GM20000 (cell line): ENCODE measurements around the gene DPM2.

Source experiments
- DNase-seq: peaks from one replicate; pipeline ENCODE4 v3.0.0; 2012; ENCODE audit warnings: low spot score
- CTCF ChIP-seq: IDR thresholded peaks from 2 replicates; pipeline ENCODE4 v1.5.1; 2012; ENCODE audit warnings: mild to moderate bottlenecking, control low read depth; ENCODE audit errors: extremely low read depth, missing control alignments

DPM2 gene

GRCh38 chr9:127953154-127953553 lies 15.5 kb upstream of the DPM2 start:
- no peak for TF ChIP-seq CTCF
- no peak for DNase-seq

GRCh38 chr9:127950513-127951289 lies 13.0 kb upstream of the DPM2 start:
- no peak for TF ChIP-seq CTCF

GRCh38 chr9:127949827-127950512 lies 12.3 kb upstream of the DPM2 start:
- DNase-seq = no peak
- TF ChIP-seq CTCF = no peak

More at GRCh38 chr9:127950513-127951289, 13.0 kb upstream of the DPM2 start:
- DNase-seq = no peak

GRCh38 chr9:127947841-127948710 lies 10.4 kb upstream of the DPM2 start:
- TF ChIP-seq CTCF = no peak
- no peak for DNase-seq

- no peak for TF ChIP-seq CTCF
- no peak for DNase-seq
Measured at GRCh38 chr9:127946728-127947127, 9.1 kb upstream of the DPM2 start.

- DNase-seq = no peak
- TF ChIP-seq CTCF = no peak
Measured at GRCh38 chr9:127945942-127946341, 8.3 kb upstream of the DPM2 start.
